Measurements from ENCODE around the gene SNCA. TPM values are rescaled to one million over a fixed set of nuclear protein-coding genes. Genes with fewer than 3 reads are reported as not detected.

The SNCA gene
- total RNA-seq, 1 donor from 2014 or later, result 52.2 TPM

- no peak for DNase-seq (ENCODE audit: extremely low read depth, low read depth, low spot score)
Observed at GRCh38 chr4:89820010-89820409, 17.0 kb downstream of the SNCA start.

- no peak for DNase-seq (ENCODE audit: extremely low read depth, low read depth, low spot score)
Observed at GRCh38 chr4:89814362-89814761, 22.6 kb downstream of the SNCA start.

- DNase-seq (ENCODE audit: extremely low read depth, low read depth, low spot score), result no peak
Observed at GRCh38 chr4:89813197-89813596, 23.8 kb downstream of the SNCA start.

- DNase-seq (ENCODE audit: extremely low read depth, low read depth, low spot score), result no peak
Observed at GRCh38 chr4:89807441-89808140, 29.4 kb downstream of the SNCA start.

- no peak for DNase-seq (ENCODE audit: extremely low read depth, low read depth, low spot score)
Observed at GRCh38 chr4:89805297-89805696, 31.7 kb downstream of the SNCA start.

GRCh38 chr4:89803915-89804314, 33.0 kb downstream of the SNCA start:
- DNase-seq (ENCODE audit: extremely low read depth, low read depth, low spot score), result no peak

- DNase-seq (ENCODE audit: extremely low read depth, low read depth, low spot score), result no peak
Observed at GRCh38 chr4:89803036-89803435, 33.9 kb downstream of the SNCA start.

- peak; percentile 58 for DNase-seq (ENCODE audit: extremely low read depth, low read depth, low spot score)
Observed at GRCh38 chr4:89800527-89801103, 36.3 kb downstream of the SNCA start.

- peak; percentile 85 for DNase-seq (ENCODE audit: extremely low read depth, low read depth, low spot score)
Observed at GRCh38 chr4:89800012-89800516, 36.9 kb downstream of the SNCA start.

GRCh38 chr4:89799071-89799470, 37.9 kb downstream of the SNCA start:
- no peak for DNase-seq (ENCODE audit: extremely low read depth, low read depth, low spot score)

GRCh38 chr4:89797117-89797516, 39.8 kb downstream of the SNCA start:
- peak; percentile 31 for DNase-seq (ENCODE audit: extremely low read depth, low read depth, low spot score)

GRCh38 chr4:89788206-89789072, 48.5 kb downstream of the SNCA start:
- DNase-seq (ENCODE audit: extremely low read depth, low read depth, low spot score), result no peak

- no peak for DNase-seq (ENCODE audit: extremely low read depth, low read depth, low spot score)
Observed at GRCh38 chr4:89784686-89785231, 52.2 kb downstream of the SNCA start.

GRCh38 chr4:89781321-89781720, 55.6 kb downstream of the SNCA start:
- DNase-seq (ENCODE audit: extremely low read depth, low read depth, low spot score), result no peak

GRCh38 chr4:89773805-89774204, 63.2 kb downstream of the SNCA start:
- no peak for DNase-seq (ENCODE audit: extremely low read depth, low read depth, low spot score)

GRCh38 chr4:89769856-89770255, 67.1 kb downstream of the SNCA start:
- DNase-seq (ENCODE audit: extremely low read depth, low read depth, low spot score), result no peak

GRCh38 chr4:89767924-89768323, 69.0 kb downstream of the SNCA start:
- no peak for DNase-seq (ENCODE audit: extremely low read depth, low read depth, low spot score)

GRCh38 chr4:89765966-89766365, 71.0 kb downstream of the SNCA start:
- no peak for DNase-seq (ENCODE audit: extremely low read depth, low read depth, low spot score)

- DNase-seq (ENCODE audit: extremely low read depth, low read depth, low spot score), result no peak
Observed at GRCh38 chr4:89765528-89765927, 71.4 kb downstream of the SNCA start.

- DNase-seq (ENCODE audit: extremely low read depth, low read depth, low spot score), result no peak
Observed at GRCh38 chr4:89762311-89762710, 74.7 kb downstream of the SNCA start.

- no peak for DNase-seq (ENCODE audit: extremely low read depth, low read depth, low spot score)
Observed at GRCh38 chr4:89759426-89759825, 77.5 kb downstream of the SNCA start.
